SK-N-MC (cell line): ENCODE data around the gene FOXI3.
"Not testable (repeated sequence)": the region's sequence is repeated elsewhere in the genome, so short reads cannot be mapped to it uniquely, and the experiment has no call there.

Source experiments
- DNase-seq: peaks from one replicate; pipeline ENCODE4 v3.0.0-alpha.2; 2011; ENCODE audit warnings: low read depth, low spot score
- H3K27ac ChIP-seq: fragments of 200-600 bp; sonication (generic); 2 replicates; pipeline ENCODE4 v1.5.1; 2016; ENCODE audit warnings: mixed run types
- H3K36me3 ChIP-seq: fragments of 200-600 bp; sonication (generic); 2 replicates; pipeline ENCODE4 v1.6.1; 2017; ENCODE audit warnings: antibody characterized with exemption, low read length, mixed read lengths; ENCODE audit not compliant: insufficient read depth
- H3K4me3 ChIP-seq: fragments of 200-600 bp; sonication (generic); 2 replicates; pipeline ENCODE4 v1.5.1; 2016
- H3K9ac ChIP-seq: fragments of 200-600 bp; sonication (generic); 2 replicates; pipeline ENCODE4 v1.8.0; 2017; ENCODE audit warnings: mixed run types, mixed read lengths; ENCODE audit not compliant: insufficient read length
- H3K9me3 ChIP-seq: fragments of 200-600 bp; sonication (generic); 2 replicates; pipeline ENCODE4 v1.6.1; 2017; ENCODE audit warnings: low read depth, mild to moderate bottlenecking, antibody characterized with exemption, low read length, moderate library complexity, mixed read lengths
- EZH2 ChIP-seq: fragments of 200-600 bp; sonication (generic); IDR thresholded peaks from one replicate; pipeline ENCODE4 v1.6.1; 2017; ENCODE audit warnings: antibody characterized with exemption
- FOXP2 ChIP-seq: optimal IDR thresholded peaks from 2 replicates; pipeline ENCODE3; 2011; ENCODE audit warnings: mild to moderate bottlenecking, moderate library complexity; ENCODE audit not compliant: insufficient read depth; ENCODE audit errors: extremely low read length, control extremely low read depth
- POLR2AphosphoS5 ChIP-seq: IDR thresholded peaks from 2 replicates; pipeline ENCODE4 v1.6.1; 2012; ENCODE audit warnings: mild to moderate bottlenecking, low read depth, low read length, borderline replicate concordance

Gene FOXI3

DNA sequence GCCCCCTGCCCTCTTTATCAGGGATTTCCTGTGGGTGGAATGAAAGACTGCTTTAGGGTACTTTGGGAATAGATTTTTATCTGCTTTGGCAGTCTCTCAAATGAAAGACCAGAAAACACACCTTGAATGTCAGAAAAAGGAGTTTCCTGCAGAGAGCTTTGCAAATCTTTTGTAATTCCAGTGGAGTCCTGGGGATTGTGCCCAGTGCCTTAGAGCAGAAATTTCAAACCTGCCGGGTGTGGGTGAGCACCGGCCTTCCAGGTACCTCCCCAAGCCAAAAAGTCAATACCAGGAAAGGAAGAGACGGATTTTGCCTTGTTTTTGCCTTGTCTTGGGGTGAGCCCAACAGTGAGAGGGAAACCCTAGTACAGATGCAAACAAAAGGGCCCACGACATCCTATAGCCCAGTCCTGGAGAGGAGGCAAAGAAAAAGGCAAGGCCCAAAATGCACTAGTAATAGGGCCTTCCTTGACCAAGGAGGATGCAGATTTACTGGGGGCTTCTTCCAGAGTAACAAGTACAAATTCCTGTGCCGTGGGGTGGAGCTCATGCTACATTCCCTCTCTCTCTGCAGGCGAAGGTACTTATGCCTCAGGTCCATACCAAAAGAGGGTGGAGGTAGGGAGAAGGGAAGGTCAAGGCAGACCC is 36.4 kb downstream of the FOXI3 start:
- Histone ChIP-seq H3K27ac (no peak overlapping the region), H3K9me3 (no peaks in the 10 kb centered on the region), H3K4me3 (no peak overlapping the region), H3K9ac (no peak overlapping the region), H3K36me3 (no peaks in the 10 kb centered on the region)
- DNase-seq = no peak
- no peak for TF ChIP-seq FOXP2
- no peak for TF ChIP-seq POLR2AphosphoS5
- no peak for TF ChIP-seq EZH2

DNA sequence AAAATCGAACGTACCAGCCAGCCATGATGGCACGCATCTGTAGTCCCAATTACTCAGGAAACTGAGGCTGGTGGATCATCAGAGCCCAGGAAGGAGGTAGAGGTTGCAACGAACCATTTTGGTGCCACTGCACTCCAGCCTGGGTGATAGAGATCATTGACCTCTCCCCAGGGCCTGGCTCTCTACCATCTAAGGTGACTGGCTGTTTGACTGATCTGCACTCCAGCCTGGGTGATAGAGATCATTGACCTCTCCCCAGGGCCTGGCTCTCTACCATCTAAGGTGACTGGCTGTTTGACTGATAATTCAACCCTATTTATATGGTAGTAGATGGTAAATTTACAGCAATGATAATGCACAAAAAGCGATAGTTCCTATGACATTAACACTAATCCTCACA is 43.6 kb downstream of the FOXI3 start:
- H3K27ac ChIP-seq, H3K9ac ChIP-seq, DNase-seq, H3K4me3 ChIP-seq, H3K36me3 ChIP-seq, H3K9me3 ChIP-seq: not testable (repeated sequence)

DNA sequence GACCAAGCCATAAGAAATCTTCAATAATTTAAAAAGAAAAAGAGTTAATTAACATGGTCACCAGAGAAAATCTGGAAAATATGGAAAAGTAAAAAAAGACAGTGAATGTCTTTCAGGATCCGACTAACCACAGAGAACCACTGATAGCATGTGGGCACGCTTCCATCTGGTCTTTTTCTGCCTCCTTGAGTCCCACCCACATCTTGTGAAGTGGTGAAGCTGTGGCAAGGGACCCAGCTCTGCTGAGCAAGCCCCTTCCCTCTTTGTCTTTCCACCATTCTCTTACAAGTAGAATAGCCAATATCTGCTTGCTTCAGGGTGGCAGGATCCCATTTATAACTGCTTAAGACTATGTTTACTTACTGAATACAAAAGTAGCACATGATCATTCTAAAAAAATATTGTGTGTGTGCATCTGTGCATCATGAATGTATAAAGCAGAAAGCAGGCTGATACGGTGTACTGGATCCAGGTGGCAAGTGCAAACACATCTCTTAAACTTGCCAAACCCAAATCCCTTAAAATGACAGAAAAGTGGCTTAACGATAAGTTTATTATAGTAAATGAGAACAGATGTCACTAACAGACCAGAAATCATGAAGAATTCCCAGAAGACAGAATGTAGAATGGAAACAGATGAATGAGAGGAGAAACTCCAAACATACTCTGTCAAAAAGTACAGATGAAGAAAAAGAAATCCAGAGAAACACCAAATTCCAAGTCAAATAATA is 52.3 kb downstream of the FOXI3 start:
- H3K9me3 ChIP-seq = no peaks in the 10 kb centered on the region
- no peak overlapping the region for H3K27ac ChIP-seq
- DNase-seq = no peak
- H3K36me3 ChIP-seq = no peaks in the 10 kb centered on the region
- H3K9ac ChIP-seq = no peak overlapping the region
- no peak overlapping the region for H3K4me3 ChIP-seq
- no peak for TF ChIP-seq EZH2
- no peak for TF ChIP-seq POLR2AphosphoS5
- TF ChIP-seq FOXP2 = no peak

DNA sequence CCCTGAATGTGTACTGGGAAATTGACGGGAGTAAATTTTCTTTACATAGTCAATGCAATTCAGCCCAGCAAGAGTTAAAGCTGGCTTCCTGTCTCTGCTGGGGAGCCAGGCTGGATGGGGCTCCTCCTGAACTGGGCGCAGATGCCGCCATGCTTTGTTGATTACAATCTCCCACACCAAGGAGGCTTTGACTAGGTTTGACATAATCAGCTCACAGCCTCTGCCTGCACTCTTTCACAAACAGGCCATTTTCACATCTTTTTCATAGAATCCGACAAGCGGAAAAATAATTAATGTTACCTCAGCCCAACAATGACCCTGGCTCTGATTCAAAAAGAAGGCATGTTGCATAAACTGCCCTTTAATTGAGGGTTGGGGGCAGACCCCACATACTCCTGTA is 54.3 kb downstream of the FOXI3 start:
- Histone ChIP-seq H3K9ac (no peak overlapping the region), H3K4me3 (no peak overlapping the region), H3K9me3 (no peaks in the 10 kb centered on the region), H3K36me3 (no peaks in the 10 kb centered on the region), H3K27ac (no peak overlapping the region)
- TF ChIP-seq EZH2 = no peak
- no peak for TF ChIP-seq FOXP2
- DNase-seq = no peak
